Adrenal gland (tissue), 12 donors: ENCODE results near the gene ITGA11. TPM values are rescaled to one million over a fixed set of nuclear protein-coding genes. Genes with fewer than 3 reads are reported as not detected.

Experiments
- DNase-seq, 7 donors: peaks; one replicate each; pipeline ENCODE4 v3.0.0-alpha.2; 2019 to 2020
- H3K27ac ChIP-seq, 5 donors: fragments of 200-600 bp; sonication (generic) in 4 of 5; 1 replicate in 3 of 5; 2 replicates in 2 of 5; pipeline versions ENCODE4 v1.5.1 to v1.8.0; 2016 to 2020; ENCODE audit warnings: mild to moderate bottlenecking in 1 of 5
- H3K27me3 ChIP-seq: fragments of 200-600 bp; 2 replicates; pipeline ENCODE4 v1.8.0; 2021
- H3K36me3 ChIP-seq, 2 donors: fragments of 200-600 bp; replicated peaks in 1 of 2; 1 replicate in 1 of 2; 2 replicates in 1 of 2; pipeline versions ENCODE4 v1.5.1 to v1.8.0; 2018 to 2022
- H3K4me1 ChIP-seq, 2 donors: fragments of 200-600 bp; replicated peaks in 1 of 2; 1 replicate in 1 of 2; 2 replicates in 1 of 2; pipeline versions ENCODE4 v1.5.1 to v1.8.0; 2018 to 2021
- H3K4me3 ChIP-seq, 4 donors: fragments of 200-600 bp; sonication (generic) in 3 of 4; one replicate each; pipeline ENCODE4 v1.5.1; 2016 to 2018
- H3K9me3 ChIP-seq, 3 donors: fragments of 200-600 bp; sonication (generic) in 1 of 3; replicated peaks in 1 of 3; 1 replicate in 2 of 3; 2 replicates in 1 of 3; pipeline versions ENCODE4 v1.5.1 to v1.8.0; 2016 to 2021
- POLR2A ChIP-seq, 2 donors: fragments of 450-650 bp; IDR thresholded peaks; one replicate each; pipeline ENCODE4 v1.6.1; 2017; ENCODE audit warnings: antibody characterized with exemption in 2 of 2, mild to moderate bottlenecking in 2 of 2, moderate library complexity in 1 of 2
- WGBS, 4 donors: extraction: QIAGEN DNeasy Blood & Tissue Kit in 2 of 4; methylation state at CpG; one replicate each; pipeline versions ENCODE4 v1.1.5 to v1.1.7; 2013 to 2017; 5-methylcytosine and 5-hydroxymethylcytosine counted together
- intact Hi-C, 2 donors: fragments of 100-400 bp; cut with DNase I; formaldehyde crosslinking; loops; one replicate each; pipeline versions ENCODE4 v1.14.1 to v1.15.0; 2022 to 2023
- polyA plus RNA-seq, 3 donors: library from polyadenylated mRNA; stranded (reverse); fragments of 200-250 nt in 2 of 3; fragments of 350-450 nt in 1 of 3; fragmentation: Illumina TruSeq in 1 of 3; extraction: RNeasy Lipid Tissue Mini Kit (QIAGEN cat#74804) in 1 of 3; gene quantifications; one replicate each; pipeline ENCODE4 v1.2.3, GENCODE V29; 2013 to 2014
- total RNA-seq, 9 donors: library from RNA; depleted of rRNA in 4 of 9; stranded (reverse); fragments of >200 nt in 4 of 9; fragments of 120-200 nt in 1 of 9; fragmentation: NEBNext Ultra II Directional in 1 of 9; extraction: Animal tissue kit (Norgen Biotek cat#: 25700) in 1 of 9; gene quantifications; one replicate each; pipeline versions ENCODE4 v1.1.0 to v1.2.4, GENCODE V29; 2013 to 2023
- TF ChIP-seq, protein P1 (sequence below), 6 experiments: fragments of 450-650 bp in 4 of 6; fragments of 200-600 bp in 2 of 6; sonication (generic) in 1 of 6; IDR thresholded peaks; 1 replicate in 5 of 6; 2 replicates in 1 of 6; pipeline versions ENCODE4 v1.5.1 to v1.8.0; 2016 to 2021; ENCODE audit warnings: antibody characterized with exemption in 6 of 6, mild to moderate bottlenecking in 2 of 6, moderate library complexity in 1 of 6
- donor health status: healthy with polysubstance abuse.
- donor health status: Bipolar disorder and iron deficiency.
- donor health status: DM: yes; HTN: yes; CAD: no.
- donor health status: DM: no; HTN: no; CAD: no.
- donor health status: DM: no; HTN: no; CAD: no.
- donor health status: DM: yes; HTN: yes; CAD: no.

Gene ITGA11
- total and polyA plus RNA-seq, 12 donors, result 1.4 to 52.5 (median 7.5) TPM

DNA sequence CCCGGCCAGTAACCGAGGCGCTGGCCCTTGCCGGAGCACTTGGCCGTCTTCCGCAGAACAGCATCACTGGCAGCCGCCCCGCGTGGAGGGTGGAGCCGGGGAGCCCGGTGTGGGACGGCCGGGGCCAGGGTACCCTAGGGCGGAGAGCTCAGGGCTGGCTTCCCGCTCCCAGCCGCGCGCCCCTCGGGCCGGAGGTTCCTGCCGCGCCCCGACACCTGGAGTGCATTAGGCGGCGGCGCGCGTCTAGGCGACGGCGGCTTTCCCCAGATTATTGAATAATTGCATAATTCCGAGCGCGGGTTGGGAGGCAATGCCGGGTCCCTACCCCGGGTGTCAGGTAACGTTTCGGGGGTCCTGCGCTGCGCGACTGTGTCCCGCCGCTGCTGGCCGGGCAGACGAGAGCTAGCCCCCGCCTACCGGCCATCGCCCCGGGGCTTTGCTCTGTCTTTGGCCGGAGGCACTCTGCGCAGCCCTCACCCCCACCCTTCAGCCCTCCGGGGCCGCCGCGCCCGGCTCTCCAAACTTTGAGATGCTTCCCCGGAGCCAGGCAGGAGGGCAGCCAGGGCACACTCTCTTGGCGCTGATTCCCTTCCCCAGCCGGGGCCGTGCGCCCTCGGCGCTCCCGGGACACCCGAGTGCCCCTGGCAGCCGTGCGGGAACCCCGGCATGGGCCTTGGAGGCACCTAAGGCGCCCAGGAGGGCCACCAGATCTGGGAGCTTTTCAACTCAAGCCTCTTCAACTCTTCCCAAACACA, 749 bp downstream of the ITGA11 start:
- H3K9me3 ChIP-seq, result no peaks in the 10 kb centered on the region
- peaks cover 19% of the 10 kb centered on the region for H3K27me3 ChIP-seq
- WGBS, 4 donors, result 19 to 35% (median 23%) methylated on average over 4 to 69 of the region's 69 CpGs
- peak overlapping the region in 2 of 5 donors; percentile 41 to 73 for H3K27ac ChIP-seq
- peaks cover 0 to 9% of the 10 kb centered on the region in 2 donors for H3K4me1 ChIP-seq
- H3K4me3 ChIP-seq, result peak overlapping the region in 1 of 4 donors; percentile 68
- intact Hi-C loops, result no loop called here
- H3K36me3 ChIP-seq, result no peaks in the 10 kb centered on the region
- TF ChIP-seq, protein P1, sequence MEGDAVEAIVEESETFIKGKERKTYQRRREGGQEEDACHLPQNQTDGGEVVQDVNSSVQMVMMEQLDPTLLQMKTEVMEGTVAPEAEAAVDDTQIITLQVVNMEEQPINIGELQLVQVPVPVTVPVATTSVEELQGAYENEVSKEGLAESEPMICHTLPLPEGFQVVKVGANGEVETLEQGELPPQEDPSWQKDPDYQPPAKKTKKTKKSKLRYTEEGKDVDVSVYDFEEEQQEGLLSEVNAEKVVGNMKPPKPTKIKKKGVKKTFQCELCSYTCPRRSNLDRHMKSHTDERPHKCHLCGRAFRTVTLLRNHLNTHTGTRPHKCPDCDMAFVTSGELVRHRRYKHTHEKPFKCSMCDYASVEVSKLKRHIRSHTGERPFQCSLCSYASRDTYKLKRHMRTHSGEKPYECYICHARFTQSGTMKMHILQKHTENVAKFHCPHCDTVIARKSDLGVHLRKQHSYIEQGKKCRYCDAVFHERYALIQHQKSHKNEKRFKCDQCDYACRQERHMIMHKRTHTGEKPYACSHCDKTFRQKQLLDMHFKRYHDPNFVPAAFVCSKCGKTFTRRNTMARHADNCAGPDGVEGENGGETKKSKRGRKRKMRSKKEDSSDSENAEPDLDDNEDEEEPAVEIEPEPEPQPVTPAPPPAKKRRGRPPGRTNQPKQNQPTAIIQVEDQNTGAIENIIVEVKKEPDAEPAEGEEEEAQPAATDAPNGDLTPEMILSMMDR (IDR thresholded peaks at IDR 0.05), result no peak
- TF ChIP-seq POLR2A (IDR thresholded peaks at IDR 0.05), result no peak
- DNase-seq, result peak in 2 of 7 donors; percentile 14 to 15

DNA sequence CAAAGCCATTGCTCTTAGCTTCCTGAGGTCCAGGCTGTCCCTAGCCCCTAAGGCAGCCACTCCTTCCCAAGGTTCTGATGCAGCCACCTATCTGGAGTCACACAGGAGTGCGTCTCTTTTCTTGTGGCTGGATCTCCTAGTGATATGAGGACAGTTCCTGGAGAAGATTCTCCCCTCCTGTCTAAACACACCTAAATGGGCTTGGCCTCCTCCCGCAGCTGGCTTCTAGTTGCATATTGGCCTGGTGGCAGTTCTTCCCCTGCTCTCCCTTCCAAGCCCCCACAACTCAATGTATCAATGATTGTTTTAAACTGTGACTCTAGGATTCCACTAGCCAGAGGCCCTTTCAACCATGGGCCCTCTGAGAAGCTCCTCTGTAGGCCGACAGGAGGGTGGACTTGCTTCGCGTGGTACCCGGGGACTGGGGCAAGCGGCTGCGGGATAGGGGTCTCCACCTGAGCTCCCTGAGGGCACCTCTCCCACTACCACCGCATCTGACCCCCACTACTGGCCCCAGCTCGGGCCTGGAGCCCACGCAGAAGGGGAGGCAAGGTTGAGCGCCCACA, 1.4 kb downstream of the ITGA11 start:
- DNase-seq, result peak in 2 of 7 donors; percentile 16 to 45
- H3K27ac ChIP-seq, result peak overlapping the region in 1 of 5 donors; percentile 73
- peak overlapping the region in 1 of 4 donors; percentile 68 for H3K4me3 ChIP-seq
- H3K4me1 ChIP-seq, result peaks cover 0 to 9% of the 10 kb centered on the region in 2 donors
- no peaks in the 10 kb centered on the region for H3K9me3 ChIP-seq
- no peaks in the 10 kb centered on the region for H3K36me3 ChIP-seq
- TF ChIP-seq, protein P1 (IDR thresholded peaks at IDR 0.05), result no peak
- TF ChIP-seq POLR2A (IDR thresholded peaks at IDR 0.05), result no peak
- WGBS, 4 donors, result 68 to 69% (median 69%) methylated on average over 5 to 12 of the region's 12 CpGs
- peaks cover 19% of the 10 kb centered on the region for H3K27me3 ChIP-seq
- intact Hi-C loops, result no loop called here

DNA sequence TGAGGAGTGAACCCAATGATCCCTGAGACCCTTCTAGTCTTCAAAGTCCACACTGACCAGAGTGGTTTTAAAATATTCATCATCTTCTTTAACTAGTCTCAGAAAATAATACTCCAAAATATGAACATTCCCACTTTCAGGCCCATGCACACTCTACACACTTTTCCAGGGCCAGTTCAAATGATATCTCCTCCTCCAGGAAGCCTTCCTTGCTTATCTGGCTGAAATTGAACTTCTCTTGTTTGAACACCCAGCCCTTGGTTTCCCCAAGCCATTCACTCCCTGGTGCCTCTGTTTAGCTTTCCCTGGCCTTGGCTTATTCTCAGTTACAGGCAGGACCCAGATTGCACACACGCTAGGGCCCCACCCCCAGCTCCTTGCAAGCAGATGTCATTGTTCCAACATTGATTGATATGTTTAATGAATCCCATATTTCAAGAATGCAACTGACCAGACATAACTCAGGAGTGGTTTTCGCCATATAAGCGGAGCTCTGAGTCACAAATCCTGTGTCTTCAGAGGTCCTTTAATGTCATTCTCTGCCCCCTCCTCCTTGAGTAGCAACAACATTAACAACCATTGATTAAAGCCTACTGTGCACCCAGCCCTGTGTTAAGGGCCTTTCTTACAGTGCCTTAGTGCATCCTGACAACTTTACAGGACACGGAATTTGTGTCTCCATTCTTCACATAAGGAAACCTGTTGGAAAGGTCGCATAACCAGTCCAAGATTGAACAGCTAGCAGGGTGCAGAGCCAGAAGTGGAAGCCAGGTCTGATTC, 2.1 kb downstream of the ITGA11 start:
- H3K36me3 ChIP-seq, result no peaks in the 10 kb centered on the region
- H3K27me3 ChIP-seq, result peaks cover 19% of the 10 kb centered on the region
- no peaks in the 10 kb centered on the region for H3K9me3 ChIP-seq
- peak overlapping the region in 1 of 5 donors; percentile 73 for H3K27ac ChIP-seq
- H3K4me1 ChIP-seq, result peaks cover 0 to 9% of the 10 kb centered on the region in 2 donors
- no peak for TF ChIP-seq POLR2A (IDR thresholded peaks at IDR 0.05)
- TF ChIP-seq, protein P1 (IDR thresholded peaks at IDR 0.05), result no peak
- no peak overlapping the region for H3K4me3 ChIP-seq
- peak in 1 of 7 donors; percentile 37 for DNase-seq
- intact Hi-C loops, result no loop called here
- WGBS, 4 donors, result 85 to 95% (median 90%) methylated on average over 5 of the region's 5 CpGs

DNA sequence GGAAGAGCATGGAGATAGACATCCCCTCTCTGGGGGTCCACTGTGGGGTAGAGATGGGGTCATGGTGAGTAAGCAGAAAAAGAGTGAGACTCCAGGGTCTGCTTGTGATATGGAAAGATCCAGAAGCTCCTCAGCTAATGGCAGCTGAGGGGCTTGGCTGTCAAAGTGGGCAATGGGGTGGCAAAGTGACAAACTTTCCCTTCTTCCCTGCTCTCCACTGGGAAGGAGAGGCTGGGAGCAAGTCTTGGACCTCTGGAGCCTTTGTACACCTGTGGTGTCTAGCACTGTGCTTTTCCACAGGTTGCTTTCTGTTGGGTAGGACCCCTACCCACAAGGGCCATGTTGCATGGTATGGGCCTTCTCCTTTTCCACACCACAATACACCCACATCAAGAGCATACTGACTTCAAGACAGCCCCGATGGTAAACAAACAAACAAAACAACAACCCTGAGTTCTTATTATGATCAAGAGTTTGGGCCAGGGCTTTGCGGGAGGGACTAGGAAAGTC, 3.5 kb downstream of the ITGA11 start:
- intact Hi-C loops, result no loop called here
- Histone ChIP-seq H3K27me3 (peaks cover 19% of the 10 kb centered on the region), H3K36me3 (no peaks in the 10 kb centered on the region), H3K9me3 (no peaks in the 10 kb centered on the region), H3K4me3 (no peak overlapping the region), H3K4me1 (peaks cover 0 to 9% of the 10 kb centered on the region in 2 donors), H3K27ac (no peak overlapping the region)
- TF ChIP-seq POLR2A (IDR thresholded peaks at IDR 0.05), result no peak
- TF ChIP-seq, protein P1 (IDR thresholded peaks at IDR 0.05), result no peak
- DNase-seq, result peak in 1 of 7 donors; percentile 10
- WGBS, 4 donors, result 60 to 100% (median 90%) methylated on average over 2 of the region's 2 CpGs
